Panc1 (cell line): ENCODE data around the gene IL22RA1. TPM values are rescaled to one million over a fixed set of nuclear protein-coding genes. Genes with fewer than 3 reads are reported as not detected.
A peak's percentile ranks its signal among the peaks of the same experiment; 100 is the strongest.

Source experiments
- ATAC-seq: fragments of 200-7000 bp; cut with Tn5 transposase; 2 replicates; pipeline ENCODE4 v1.9.1; 2020; ENCODE audit warnings: mild to moderate bottlenecking, moderate library complexity
- BruUV-seq: library from RNA; stranded (reverse); fragments of 400-500 nt; replicated peaks from 2 replicates; lab custom pipeline; 2021; lab: Mats Ljungman, UMichigan
- CTCF ChIA-PET: fragments of 300-600 bp; sonication (Branson Sonifier 250); formaldehyde crosslinking; loops from one replicate; lab custom pipeline; 2022; ENCODE audit warnings: antibody characterized with exemption; lab: Charles Lee
- POLR2A ChIA-PET: fragments of 300-600 bp; sonication (Branson Sonifier 250); formaldehyde crosslinking; loops from one replicate; lab custom pipeline; 2022; ENCODE audit warnings: antibody characterized with exemption; lab: Charles Lee
- DNase-seq: peaks from one replicate; pipeline ENCODE4 v3.0.0-alpha.2; 2010; ENCODE audit warnings: low read depth, low spot score
- H3K27ac ChIP-seq: 2 replicates; pipeline ENCODE4 v1.5.1; 2011; ENCODE audit warnings: mild to moderate bottlenecking, low read length, inconsistent platforms
- H3K27me3 ChIP-seq: fragments of 200-500 bp; sonication (Bioruptor generic); 2 replicates; pipeline ENCODE4 v1.6.0; 2014; ENCODE audit warnings: low read length, inconsistent platforms; ENCODE audit not compliant: control insufficient read depth, insufficient read depth
- H3K36me3 ChIP-seq: fragments of 200-500 bp; sonication (Bioruptor generic); 2 replicates; pipeline ENCODE4 v1.5.1; 2014; ENCODE audit warnings: inconsistent platforms, mild to moderate bottlenecking, low read length, moderate library complexity; ENCODE audit not compliant: control insufficient read depth, insufficient read depth
- H3K4me1 ChIP-seq: 2 replicates; pipeline ENCODE4 v1.5.1; 2011; ENCODE audit warnings: inconsistent platforms, mild to moderate bottlenecking, low read length, moderate library complexity; ENCODE audit not compliant: control insufficient read depth, insufficient read depth
- H3K4me3 ChIP-seq, 2 experiments: 2 replicates each; pipeline ENCODE4 v1.5.1; 2011 to 2012; ENCODE audit warnings: low read depth in 2 of 2, low read length in 2 of 2, mild to moderate bottlenecking in 2 of 2, inconsistent platforms in 1 of 2, moderate library complexity in 1 of 2
- H3K9me3 ChIP-seq: fragments of 200-500 bp; sonication (Bioruptor generic); 2 replicates; pipeline ENCODE4 v1.5.1; 2014; ENCODE audit warnings: low read depth, mild to moderate bottlenecking, inconsistent platforms, low read length, moderate library complexity; ENCODE audit not compliant: control insufficient read depth, insufficient read depth
- POLR2AphosphoS5 ChIP-seq: IDR thresholded peaks from 2 replicates; pipeline ENCODE4 v1.6.1; 2012; ENCODE audit warnings: mild to moderate bottlenecking, low read depth, low read length, moderate library complexity
- SIN3A ChIP-seq: IDR thresholded peaks from 2 replicates; pipeline ENCODE4 v1.6.1; 2012; ENCODE audit warnings: low read depth, mild to moderate bottlenecking, low read length, moderate library complexity, borderline replicate concordance; ENCODE audit not compliant: insufficient read depth
- TCF7L2 ChIP-seq: IDR thresholded peaks from 2 replicates; pipeline ENCODE4 v1.6.1; 2011; ENCODE audit warnings: mild to moderate bottlenecking, low read depth, low read length, inconsistent platforms
- in situ Hi-C: cut with HindIII; loops from 2 replicates; pipeline ENCODE4 v1.10.0; 2016; ENCODE audit warnings: low sequenced_read_pairs, low pct_unique_long_range_greater_than_20kb
- intact Hi-C: fragments of 100-400 bp; cut with micrococcal nuclease; formaldehyde crosslinking; loops from one replicate; pipeline ENCODE4 v1.10.0; 2022; ENCODE audit not compliant: unreplicated experiment
- total RNA-seq: library from RNA; stranded (reverse); gene quantifications from one replicate; pipeline ENCODE4 v1.2.1, GENCODE V29; 2021; ENCODE audit not compliant: unreplicated experiment
- TF ChIP-seq, protein P1 (sequence below): fragments of 450-650 bp; IDR thresholded peaks from 2 replicates; pipeline ENCODE4 v1.5.1; 2017; ENCODE audit warnings: mild to moderate bottlenecking
- TF ChIP-seq, protein P2 (sequence below), 2 experiments: IDR thresholded peaks; 2 replicates each; pipeline ENCODE4 v1.6.1; 2011 to 2012; ENCODE audit warnings: low read depth in 2 of 2, control low read depth in 1 of 2, low read length in 1 of 2, mild to moderate bottlenecking in 1 of 2, moderate library complexity in 1 of 2; ENCODE audit not compliant: insufficient read depth in 1 of 2

The IL22RA1 gene
- total RNA-seq, 1 experiment from 2014 or later, result 1.1 TPM

DNA sequence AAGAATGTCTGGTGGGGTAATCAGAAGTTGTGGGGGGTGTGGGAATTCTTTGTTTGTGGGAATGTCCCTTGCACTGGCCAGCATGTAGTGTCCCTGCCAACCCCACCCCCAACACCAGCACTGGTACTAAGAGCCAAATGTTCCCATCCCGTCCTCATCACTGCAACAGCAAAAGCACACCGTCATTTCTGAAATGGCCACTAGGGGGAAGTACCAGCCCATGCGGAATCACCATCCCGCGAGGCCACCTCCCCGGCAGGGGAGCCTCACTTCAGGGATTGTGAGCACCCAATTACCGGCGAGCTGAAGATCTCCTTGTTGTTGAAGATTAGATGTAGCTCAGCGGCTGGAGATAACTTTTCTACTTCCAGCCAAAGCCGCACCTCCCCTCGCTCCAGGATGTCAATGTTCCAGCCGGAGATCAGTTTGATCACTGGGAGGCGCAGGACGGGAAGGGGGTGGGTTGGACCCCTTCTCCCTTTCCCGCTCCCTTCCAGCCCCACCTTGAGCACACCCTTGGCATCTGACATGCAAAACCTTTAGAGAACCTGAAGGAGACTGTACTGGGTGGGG is 72.0 kb downstream of the IL22RA1 start:
- in situ Hi-C loops, result no loop called here
- DNase-seq, result peak; percentile 67
- Histone ChIP-seq H3K4me1 (peaks cover 8% of the 10 kb centered on the region; the same call in 1 of the 2 replicates), H3K36me3 (no peaks in the 10 kb centered on the region), H3K27ac (no peak overlapping the region), H3K27me3 (no peaks in the 10 kb centered on the region), H3K4me3 (no peak overlapping the region), H3K9me3 (no peaks in the 10 kb centered on the region)
- ATAC-seq, result peak; percentile 95
- ChIA-PET POLR2A (interaction anchor here (0.6 kb wide), 1 partner anchor 161 kb away, joined by 6 read pairs; no protein-coding TSS in a partner anchor), CTCF (interaction anchor here (0.6 to 1.4 kb wide), 4 partner anchors 42 to 128 kb away, joined by 3 to 7 read pairs (median 6); no protein-coding TSS in a partner anchor)
- BruUV-seq, result no TSS peak
- intact Hi-C loops, result loop anchor here (5.0 kb wide), 3 partner anchors 41 to 321 kb away; partner anchors contain the start of gene MYOM3
- TF ChIP-seq SIN3A, result no peak
- TF ChIP-seq, protein P1, sequence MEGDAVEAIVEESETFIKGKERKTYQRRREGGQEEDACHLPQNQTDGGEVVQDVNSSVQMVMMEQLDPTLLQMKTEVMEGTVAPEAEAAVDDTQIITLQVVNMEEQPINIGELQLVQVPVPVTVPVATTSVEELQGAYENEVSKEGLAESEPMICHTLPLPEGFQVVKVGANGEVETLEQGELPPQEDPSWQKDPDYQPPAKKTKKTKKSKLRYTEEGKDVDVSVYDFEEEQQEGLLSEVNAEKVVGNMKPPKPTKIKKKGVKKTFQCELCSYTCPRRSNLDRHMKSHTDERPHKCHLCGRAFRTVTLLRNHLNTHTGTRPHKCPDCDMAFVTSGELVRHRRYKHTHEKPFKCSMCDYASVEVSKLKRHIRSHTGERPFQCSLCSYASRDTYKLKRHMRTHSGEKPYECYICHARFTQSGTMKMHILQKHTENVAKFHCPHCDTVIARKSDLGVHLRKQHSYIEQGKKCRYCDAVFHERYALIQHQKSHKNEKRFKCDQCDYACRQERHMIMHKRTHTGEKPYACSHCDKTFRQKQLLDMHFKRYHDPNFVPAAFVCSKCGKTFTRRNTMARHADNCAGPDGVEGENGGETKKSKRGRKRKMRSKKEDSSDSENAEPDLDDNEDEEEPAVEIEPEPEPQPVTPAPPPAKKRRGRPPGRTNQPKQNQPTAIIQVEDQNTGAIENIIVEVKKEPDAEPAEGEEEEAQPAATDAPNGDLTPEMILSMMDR, result peak; percentile 95

DNA sequence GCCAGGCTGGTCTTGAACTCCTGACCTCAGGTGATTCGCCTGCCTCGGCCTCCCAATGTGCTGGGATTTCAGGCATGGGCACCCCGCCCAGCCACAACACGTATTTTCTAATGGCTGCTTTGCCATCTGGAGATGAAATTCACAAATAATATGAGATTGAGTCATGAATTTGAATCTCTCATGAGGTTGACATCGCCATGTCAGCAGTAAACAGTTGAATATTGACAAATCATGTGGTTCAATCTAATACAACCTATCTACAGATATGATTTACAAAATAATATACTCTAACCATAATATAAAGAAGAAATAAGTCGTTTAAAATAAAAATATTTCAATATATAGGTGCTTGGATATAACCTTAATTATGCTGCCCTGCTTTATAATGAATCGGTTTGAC is 73.1 kb downstream of the IL22RA1 start:
- H3K4me1 ChIP-seq, result peaks cover 8% of the 10 kb centered on the region; the same call in 1 of the 2 replicates
- DNase-seq (no peak), ATAC-seq (no peak)
- ChIA-PET POLR2A (interaction anchor here (0.6 kb wide), 1 partner anchor 33 kb away, joined by 3 read pairs; no protein-coding TSS in a partner anchor), CTCF (no interaction called here)
- no TSS peak for BruUV-seq
- H3K9me3 ChIP-seq, result no peaks in the 10 kb centered on the region
- TF ChIP-seq, protein P1, result no peak
- no peak for TF ChIP-seq POLR2AphosphoS5
- TF ChIP-seq, protein P2, sequence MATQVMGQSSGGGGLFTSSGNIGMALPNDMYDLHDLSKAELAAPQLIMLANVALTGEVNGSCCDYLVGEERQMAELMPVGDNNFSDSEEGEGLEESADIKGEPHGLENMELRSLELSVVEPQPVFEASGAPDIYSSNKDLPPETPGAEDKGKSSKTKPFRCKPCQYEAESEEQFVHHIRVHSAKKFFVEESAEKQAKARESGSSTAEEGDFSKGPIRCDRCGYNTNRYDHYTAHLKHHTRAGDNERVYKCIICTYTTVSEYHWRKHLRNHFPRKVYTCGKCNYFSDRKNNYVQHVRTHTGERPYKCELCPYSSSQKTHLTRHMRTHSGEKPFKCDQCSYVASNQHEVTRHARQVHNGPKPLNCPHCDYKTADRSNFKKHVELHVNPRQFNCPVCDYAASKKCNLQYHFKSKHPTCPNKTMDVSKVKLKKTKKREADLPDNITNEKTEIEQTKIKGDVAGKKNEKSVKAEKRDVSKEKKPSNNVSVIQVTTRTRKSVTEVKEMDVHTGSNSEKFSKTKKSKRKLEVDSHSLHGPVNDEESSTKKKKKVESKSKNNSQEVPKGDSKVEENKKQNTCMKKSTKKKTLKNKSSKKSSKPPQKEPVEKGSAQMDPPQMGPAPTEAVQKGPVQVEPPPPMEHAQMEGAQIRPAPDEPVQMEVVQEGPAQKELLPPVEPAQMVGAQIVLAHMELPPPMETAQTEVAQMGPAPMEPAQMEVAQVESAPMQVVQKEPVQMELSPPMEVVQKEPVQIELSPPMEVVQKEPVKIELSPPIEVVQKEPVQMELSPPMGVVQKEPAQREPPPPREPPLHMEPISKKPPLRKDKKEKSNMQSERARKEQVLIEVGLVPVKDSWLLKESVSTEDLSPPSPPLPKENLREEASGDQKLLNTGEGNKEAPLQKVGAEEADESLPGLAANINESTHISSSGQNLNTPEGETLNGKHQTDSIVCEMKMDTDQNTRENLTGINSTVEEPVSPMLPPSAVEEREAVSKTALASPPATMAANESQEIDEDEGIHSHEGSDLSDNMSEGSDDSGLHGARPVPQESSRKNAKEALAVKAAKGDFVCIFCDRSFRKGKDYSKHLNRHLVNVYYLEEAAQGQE (IDR thresholded peaks at IDR 0.05; ENCODE audit: insufficient read depth in 1 of 2, low read depth in 2 of 2, low read length in 1 of 2), result no peak
- TF ChIP-seq SIN3A, result no peak
- no peak for TF ChIP-seq TCF7L2
- in situ Hi-C loops (no loop called here), intact Hi-C loops (loop anchor here (5.0 kb wide), 3 partner anchors 42 to 322 kb away; partner anchors contain the start of gene MYOM3)
- H3K27me3 ChIP-seq, result no peaks in the 10 kb centered on the region
- H3K4me3 ChIP-seq, result no peak overlapping the region
- no peaks in the 10 kb centered on the region for H3K36me3 ChIP-seq
- H3K27ac ChIP-seq, result no peak overlapping the region

Other genes starting within 250 kb of the IL22RA1 start
- not detected for gene CNR2, start 229.8 kb downstream of the IL22RA1 start, total RNA-seq
- gene PNRC2, start 183.3 kb downstream of the IL22RA1 start, total RNA-seq, result 97.4 TPM
- 137 TPM for gene SRSF10, start 162.8 kb downstream of the IL22RA1 start, total RNA-seq
- gene MYOM3, start 31.0 kb downstream of the IL22RA1 start, total RNA-seq, result 0.05 TPM
- gene IFNLR1, start 44.1 kb upstream of the IL22RA1 start, total RNA-seq, result 1.0 TPM
- 16.7 TPM for gene GRHL3, start 176.2 kb upstream of the IL22RA1 start, total RNA-seq